ENCODE data around the gene CARD19.

DNA sequence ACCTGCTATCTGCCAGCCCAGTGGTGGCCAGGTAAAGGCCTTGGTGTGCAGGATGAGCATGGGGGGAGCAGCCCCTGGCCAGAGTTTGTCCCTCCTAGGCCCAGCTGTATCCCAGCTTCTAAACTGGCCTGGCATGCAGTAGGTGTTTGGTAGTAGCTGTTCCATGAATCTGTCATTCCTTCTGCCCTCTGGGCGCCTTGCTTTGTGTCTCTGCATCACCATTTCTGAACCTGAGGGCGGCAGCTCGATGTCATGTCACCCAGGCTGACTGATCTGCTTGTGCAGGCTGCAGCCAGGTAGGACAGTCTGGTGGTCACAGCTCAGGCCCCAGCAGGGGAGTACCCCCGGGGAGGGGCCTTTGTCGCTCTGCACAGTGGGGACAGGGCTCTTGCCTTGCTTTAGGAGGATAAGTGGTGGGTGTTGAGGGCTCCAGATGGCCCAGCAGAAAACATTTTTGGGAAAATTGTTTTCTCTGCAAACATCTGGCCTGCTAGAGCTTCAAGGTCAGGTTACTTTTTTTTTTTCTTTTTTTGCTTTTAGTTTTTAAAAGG lies 42.2 kb upstream of the CARD19 start:
- TF ChIP-seq, protein P1, sequence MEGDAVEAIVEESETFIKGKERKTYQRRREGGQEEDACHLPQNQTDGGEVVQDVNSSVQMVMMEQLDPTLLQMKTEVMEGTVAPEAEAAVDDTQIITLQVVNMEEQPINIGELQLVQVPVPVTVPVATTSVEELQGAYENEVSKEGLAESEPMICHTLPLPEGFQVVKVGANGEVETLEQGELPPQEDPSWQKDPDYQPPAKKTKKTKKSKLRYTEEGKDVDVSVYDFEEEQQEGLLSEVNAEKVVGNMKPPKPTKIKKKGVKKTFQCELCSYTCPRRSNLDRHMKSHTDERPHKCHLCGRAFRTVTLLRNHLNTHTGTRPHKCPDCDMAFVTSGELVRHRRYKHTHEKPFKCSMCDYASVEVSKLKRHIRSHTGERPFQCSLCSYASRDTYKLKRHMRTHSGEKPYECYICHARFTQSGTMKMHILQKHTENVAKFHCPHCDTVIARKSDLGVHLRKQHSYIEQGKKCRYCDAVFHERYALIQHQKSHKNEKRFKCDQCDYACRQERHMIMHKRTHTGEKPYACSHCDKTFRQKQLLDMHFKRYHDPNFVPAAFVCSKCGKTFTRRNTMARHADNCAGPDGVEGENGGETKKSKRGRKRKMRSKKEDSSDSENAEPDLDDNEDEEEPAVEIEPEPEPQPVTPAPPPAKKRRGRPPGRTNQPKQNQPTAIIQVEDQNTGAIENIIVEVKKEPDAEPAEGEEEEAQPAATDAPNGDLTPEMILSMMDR (IDR thresholded peaks at IDR 0.05), result no peak
- TF ChIP-seq ZFX (IDR thresholded peaks at IDR 0.05; ENCODE audit: borderline replicate concordance), result no peak
